ENCODE data around the gene U2AF2. TPM values are rescaled to one million over a fixed set of nuclear protein-coding genes. Genes with fewer than 3 reads are reported as not detected.
A peak's percentile ranks its signal among the peaks of the same experiment; 100 is the strongest.

The U2AF2 gene
- total RNA-seq, 1 donor from 2014 or later = 273 TPM

DNA sequence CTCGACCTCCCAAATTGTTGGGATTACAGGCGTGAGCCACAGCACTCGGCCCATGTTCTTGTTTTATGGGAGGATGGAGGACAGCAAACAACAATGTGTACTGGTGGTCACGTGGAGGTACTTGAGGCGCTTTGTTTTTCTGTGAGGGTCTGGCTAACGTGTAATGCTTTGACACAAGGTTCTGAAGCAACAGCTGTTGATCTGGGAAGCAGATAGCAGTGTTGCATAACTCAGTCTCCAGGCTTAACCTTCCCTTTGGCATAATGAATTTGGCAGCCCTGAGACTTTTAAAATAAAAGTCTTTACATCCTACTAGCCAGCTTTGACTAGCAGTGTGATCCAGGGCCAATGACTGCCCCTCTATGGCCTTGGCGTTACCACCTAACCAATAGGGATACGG, 21.0 kb upstream of the U2AF2 start:
- no peak for DNase-seq
- Mint-ChIP-seq H3K36me3 (ENCODE audit: low read depth) (peaks cover 23% of the 10 kb centered on the region), H3K4me3 (no peak overlapping the region), H3K9me3 (no peaks in the 10 kb centered on the region), H3K4me1 (peaks cover 49% of the 10 kb centered on the region), H3K27me3 (no peaks in the 10 kb centered on the region), H3K27ac (peak overlapping the region; percentile 100)
- intact Hi-C loops (cut with micrococcal nuclease) = loop anchor here (2.0 kb wide), 2 partner anchors 35 to 41 kb away; partner anchors contain the start of genes EPN1 and FIZ1
- CTCF ChIA-PET = interaction anchor here (1.0 to 4.9 kb wide), 12 partner anchors 9 to 493 kb away, joined by 4 to 90 read pairs (median 16); partner anchors contain the start of genes CCDC106, U2AF2, ZNF784 and ZNF865
- TF ChIP-seq, protein P1, sequence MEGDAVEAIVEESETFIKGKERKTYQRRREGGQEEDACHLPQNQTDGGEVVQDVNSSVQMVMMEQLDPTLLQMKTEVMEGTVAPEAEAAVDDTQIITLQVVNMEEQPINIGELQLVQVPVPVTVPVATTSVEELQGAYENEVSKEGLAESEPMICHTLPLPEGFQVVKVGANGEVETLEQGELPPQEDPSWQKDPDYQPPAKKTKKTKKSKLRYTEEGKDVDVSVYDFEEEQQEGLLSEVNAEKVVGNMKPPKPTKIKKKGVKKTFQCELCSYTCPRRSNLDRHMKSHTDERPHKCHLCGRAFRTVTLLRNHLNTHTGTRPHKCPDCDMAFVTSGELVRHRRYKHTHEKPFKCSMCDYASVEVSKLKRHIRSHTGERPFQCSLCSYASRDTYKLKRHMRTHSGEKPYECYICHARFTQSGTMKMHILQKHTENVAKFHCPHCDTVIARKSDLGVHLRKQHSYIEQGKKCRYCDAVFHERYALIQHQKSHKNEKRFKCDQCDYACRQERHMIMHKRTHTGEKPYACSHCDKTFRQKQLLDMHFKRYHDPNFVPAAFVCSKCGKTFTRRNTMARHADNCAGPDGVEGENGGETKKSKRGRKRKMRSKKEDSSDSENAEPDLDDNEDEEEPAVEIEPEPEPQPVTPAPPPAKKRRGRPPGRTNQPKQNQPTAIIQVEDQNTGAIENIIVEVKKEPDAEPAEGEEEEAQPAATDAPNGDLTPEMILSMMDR (IDR thresholded peaks at IDR 0.05) = no peak
- POLR2A ChIA-PET = interaction anchor here (0.7 to 5.2 kb wide), 16 partner anchors 9 to 359 kb away, joined by 4 to 55 read pairs (median 7); partner anchors contain the start of genes U2AF2, UBE2S, ZNF581 and ZNF784
- ATAC-seq (ENCODE audit: low read depth) = no peak

DNA sequence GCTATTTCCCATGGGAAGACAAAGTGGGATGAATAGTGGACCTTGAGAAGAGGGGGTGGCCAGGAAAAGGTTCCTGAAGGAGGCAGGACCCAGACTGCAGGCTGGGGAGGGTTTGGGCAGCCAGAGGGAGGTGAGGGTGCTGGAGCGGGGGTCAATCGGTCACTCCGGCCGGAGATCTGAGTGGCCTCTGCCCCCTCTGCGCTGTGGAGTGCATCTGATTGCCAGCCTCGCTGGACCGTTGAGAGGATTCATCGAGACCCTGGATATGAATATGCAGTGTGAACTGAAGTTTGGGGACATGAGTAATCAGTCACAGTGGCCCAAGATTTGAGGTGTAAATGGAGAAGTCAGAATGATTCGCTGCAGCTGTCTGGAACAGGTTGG, 19.5 kb upstream of the U2AF2 start:
- CTCF ChIA-PET = interaction anchor here (1.3 to 4.9 kb wide), 3 partner anchors 18 to 173 kb away, joined by 3 to 90 read pairs (median 4); no protein-coding TSS in a partner anchor
- Mint-ChIP-seq H3K4me3 (peak overlapping the region; percentile 100), H3K4me1 (peaks cover 62% of the 10 kb centered on the region), H3K27me3 (no peaks in the 10 kb centered on the region), H3K36me3 (ENCODE audit: low read depth) (peaks cover 26% of the 10 kb centered on the region), H3K27ac (peak overlapping the region; percentile 100), H3K9me3 (peaks cover 3% of the 10 kb centered on the region)
- DNase-seq = no peak
- TF ChIP-seq, protein P1 (IDR thresholded peaks at IDR 0.05) = no peak
- POLR2A ChIA-PET = interaction anchor here (0.7 to 5.2 kb wide), 19 partner anchors 8 to 376 kb away, joined by 3 to 55 read pairs (median 7); partner anchors contain the start of genes CCDC106, FIZ1, HSPBP1 and U2AF2
- ATAC-seq (ENCODE audit: low read depth) = peak; percentile 11
- intact Hi-C loops (cut with micrococcal nuclease) = loop anchor here (1.0 to 2.0 kb wide), 3 partner anchors 8 to 39 kb away; partner anchors contain the start of genes EPN1, FIZ1 and ZNF581

DNA sequence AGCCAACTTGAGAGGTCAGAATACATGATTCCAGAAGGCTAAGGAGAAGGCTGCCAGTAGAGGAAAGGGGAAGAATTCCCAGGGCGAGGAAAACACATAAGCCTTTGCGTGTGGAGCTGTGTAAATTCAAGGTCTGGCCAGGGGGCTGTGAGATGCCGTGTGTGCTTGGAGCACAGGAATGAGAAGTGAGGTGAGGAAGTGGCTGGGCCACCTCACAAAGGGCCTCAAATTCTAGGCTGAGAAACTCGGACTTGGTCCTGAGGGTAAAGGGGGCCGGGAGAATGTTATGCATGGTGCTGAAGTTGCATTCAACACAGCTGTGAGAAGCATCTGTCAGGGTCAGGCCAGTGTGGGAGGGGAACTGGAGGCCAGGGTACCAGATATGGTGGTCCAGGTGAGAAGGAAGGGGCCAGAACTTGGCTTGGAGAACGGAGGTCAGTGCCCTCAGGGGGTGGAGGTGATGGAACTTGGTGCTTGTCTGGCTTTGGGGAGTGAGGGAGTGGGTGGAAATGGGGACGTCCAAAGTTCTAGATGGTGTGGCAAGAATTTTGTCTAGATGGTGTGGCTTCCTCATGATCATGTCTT, 18.9 kb upstream of the U2AF2 start:
- H3K9me3 Mint-ChIP-seq = peaks cover 3% of the 10 kb centered on the region
- H3K4me3 Mint-ChIP-seq = peak overlapping the region; percentile 100
- DNase-seq = no peak
- TF ChIP-seq, protein P1 (IDR thresholded peaks at IDR 0.05) = no peak
- peaks cover 26% of the 10 kb centered on the region for H3K36me3 Mint-ChIP-seq (ENCODE audit: low read depth)
- peaks cover 65% of the 10 kb centered on the region for H3K4me1 Mint-ChIP-seq
- ChIA-PET POLR2A (interaction anchor here (0.9 to 5.2 kb wide), 7 partner anchors 12 to 160 kb away, joined by 3 to 55 read pairs (median 7); partner anchors contain the start of genes CCDC106, FIZ1, U2AF2 and ZNF524), CTCF (interaction anchor here (0.7 to 1.9 kb wide), 2 partner anchors 17 to 124 kb away, joined by 3 to 4 read pairs; no protein-coding TSS in a partner anchor)
- peak overlapping the region; percentile 100 for H3K27ac Mint-ChIP-seq
- ATAC-seq (ENCODE audit: low read depth) = no peak
- intact Hi-C loops (cut with micrococcal nuclease) = loop anchor here (1.0 to 2.0 kb wide), 3 partner anchors 7 to 39 kb away; partner anchors contain the start of genes EPN1, FIZ1 and ZNF581
- H3K27me3 Mint-ChIP-seq = no peaks in the 10 kb centered on the region

DNA sequence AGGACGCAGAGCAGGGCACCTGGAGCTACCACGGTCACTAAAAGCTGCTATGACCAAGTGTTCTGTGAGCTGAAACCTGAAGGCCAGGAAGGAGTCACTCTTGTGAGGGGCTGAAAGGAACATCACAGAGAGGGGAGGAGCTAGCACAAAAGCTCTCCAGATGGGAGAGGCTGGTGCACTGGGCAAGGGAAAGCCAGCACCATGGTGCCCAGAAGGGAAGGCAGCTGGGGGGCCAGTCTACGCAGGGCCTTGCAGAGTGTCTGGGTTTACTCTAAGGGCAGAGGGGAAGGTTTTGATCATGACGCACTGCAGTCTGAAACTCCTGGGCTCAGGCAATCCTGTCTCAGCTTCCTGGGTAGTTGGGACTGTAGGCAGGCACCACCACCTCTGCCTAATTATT, 18.1 kb upstream of the U2AF2 start:
- Mint-ChIP-seq H3K27ac (peak overlapping the region; percentile 100), H3K27me3 (no peaks in the 10 kb centered on the region), H3K9me3 (peaks cover 3% of the 10 kb centered on the region), H3K4me3 (peak overlapping the region; percentile 100), H3K4me1 (peaks cover 67% of the 10 kb centered on the region), H3K36me3 (ENCODE audit: low read depth) (peaks cover 29% of the 10 kb centered on the region)
- TF ChIP-seq, protein P1 (IDR thresholded peaks at IDR 0.05) = no peak
- POLR2A ChIA-PET = interaction anchor here (0.6 to 5.2 kb wide), 6 partner anchors 12 to 160 kb away, joined by 3 to 55 read pairs (median 12); partner anchors contain the start of genes CCDC106, FIZ1, U2AF2 and ZNF524
- intact Hi-C loops (cut with micrococcal nuclease) = no loop called here
- no peak for DNase-seq
- CTCF ChIA-PET = interaction anchor here (0.9 to 1.3 kb wide), 3 partner anchors 11 to 117 kb away, joined by 3 to 4 read pairs (median 3); no protein-coding TSS in a partner anchor
- no peak for ATAC-seq (ENCODE audit: low read depth)

DNA sequence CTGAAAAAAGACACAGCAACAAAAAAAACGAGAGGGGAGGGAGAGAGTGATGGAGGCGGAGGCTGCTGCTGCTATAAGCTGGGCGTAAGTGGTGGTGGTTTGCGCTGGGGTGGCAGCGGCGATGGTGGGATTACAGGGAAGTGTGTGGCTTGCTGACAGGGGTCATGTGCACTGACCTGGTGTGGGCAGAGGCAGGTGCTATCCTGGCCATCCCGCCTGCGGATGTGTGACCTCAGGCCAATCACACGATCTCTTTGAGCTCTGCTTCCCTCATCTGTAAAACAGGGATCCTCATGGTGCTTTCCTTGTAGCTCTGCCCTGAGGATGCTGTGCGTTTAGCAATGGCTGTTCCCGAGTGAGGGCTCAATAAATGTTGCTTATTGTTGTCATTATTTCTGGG, 17.3 kb upstream of the U2AF2 start:
- peaks cover 3% of the 10 kb centered on the region for H3K9me3 Mint-ChIP-seq
- DNase-seq (no peak), ATAC-seq (ENCODE audit: low read depth) (no peak)
- TF ChIP-seq, protein P1 (IDR thresholded peaks at IDR 0.05) = no peak
- H3K36me3 Mint-ChIP-seq (ENCODE audit: low read depth) = peaks cover 29% of the 10 kb centered on the region
- POLR2A ChIA-PET = interaction anchor here (0.5 to 5.2 kb wide), 8 partner anchors 11 to 1174 kb away, joined by 3 to 55 read pairs (median 4); partner anchors contain the start of genes CCDC106, LENG9, U2AF2 and ZNF628
- peak overlapping the region; percentile 60 for H3K4me3 Mint-ChIP-seq
- intact Hi-C loops (cut with micrococcal nuclease) = no loop called here
- CTCF ChIA-PET = interaction anchor here (0.6 to 1.3 kb wide), 3 partner anchors 10 to 616 kb away, joined by 3 to 4 read pairs (median 3); no protein-coding TSS in a partner anchor
- H3K27me3 Mint-ChIP-seq = no peaks in the 10 kb centered on the region
- peak overlapping the region; percentile 32 for H3K27ac Mint-ChIP-seq
- peaks cover 65% of the 10 kb centered on the region for H3K4me1 Mint-ChIP-seq

All from activated B cell treated with CpG ODN at 0.5 μM for 24 hours (primary cell).